Activated CD4-positive, alpha-beta T cell treated with anti-CD3 and anti-CD28 coated beads, Interleukin-2, amount 50 U/mL, for 4 hours (primary cell): ENCODE measurements around the gene PAPPA.

Source experiments
- DNase-seq, 2 experiments: peaks; one replicate each; pipeline ENCODE4 v3.0.0-alpha.2; 2020

Gene PAPPA

DNA sequence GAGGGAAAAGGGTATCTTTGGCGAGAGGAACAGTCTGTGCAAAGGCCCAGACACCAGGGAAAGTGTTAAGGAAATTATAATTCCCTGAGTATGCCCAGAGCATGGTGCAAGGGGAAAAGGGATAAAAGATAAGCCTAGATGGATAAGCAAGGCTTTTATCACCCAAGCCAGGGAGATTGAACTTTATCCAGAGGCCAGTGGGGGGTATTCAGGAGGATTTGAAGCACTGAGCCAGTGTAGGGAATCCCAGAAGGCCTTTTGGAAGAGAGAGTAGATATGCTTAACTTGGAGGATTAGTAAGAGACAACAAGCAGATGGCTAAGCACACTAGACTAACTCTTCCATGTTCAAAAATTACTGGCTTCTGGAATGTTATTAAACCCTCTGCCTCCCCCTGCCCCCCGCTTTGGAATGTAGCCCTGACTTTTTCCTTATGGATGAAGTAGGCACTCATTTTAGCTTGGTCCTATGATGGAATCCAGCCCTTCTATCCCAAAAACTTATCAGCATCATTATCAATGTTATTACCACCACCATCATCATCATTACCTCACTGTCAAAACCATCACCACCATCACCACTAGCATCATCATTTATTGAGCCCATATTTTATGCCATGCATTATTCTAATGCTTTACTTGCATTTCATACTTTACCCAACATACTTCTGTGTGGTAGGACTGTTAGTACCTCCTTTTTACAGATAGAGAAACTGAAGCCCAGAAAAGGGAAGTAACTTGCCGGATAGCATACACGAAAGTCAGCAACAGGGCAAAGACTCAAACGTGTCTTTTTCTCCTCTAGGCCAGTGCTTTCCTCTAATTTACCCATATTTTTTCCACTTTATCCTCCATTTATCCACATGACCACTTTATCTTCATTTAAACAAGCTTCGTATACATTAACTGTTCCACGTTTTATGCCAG, 237.0 kb downstream of the PAPPA start:
- DNase-seq, result no peak

DNA sequence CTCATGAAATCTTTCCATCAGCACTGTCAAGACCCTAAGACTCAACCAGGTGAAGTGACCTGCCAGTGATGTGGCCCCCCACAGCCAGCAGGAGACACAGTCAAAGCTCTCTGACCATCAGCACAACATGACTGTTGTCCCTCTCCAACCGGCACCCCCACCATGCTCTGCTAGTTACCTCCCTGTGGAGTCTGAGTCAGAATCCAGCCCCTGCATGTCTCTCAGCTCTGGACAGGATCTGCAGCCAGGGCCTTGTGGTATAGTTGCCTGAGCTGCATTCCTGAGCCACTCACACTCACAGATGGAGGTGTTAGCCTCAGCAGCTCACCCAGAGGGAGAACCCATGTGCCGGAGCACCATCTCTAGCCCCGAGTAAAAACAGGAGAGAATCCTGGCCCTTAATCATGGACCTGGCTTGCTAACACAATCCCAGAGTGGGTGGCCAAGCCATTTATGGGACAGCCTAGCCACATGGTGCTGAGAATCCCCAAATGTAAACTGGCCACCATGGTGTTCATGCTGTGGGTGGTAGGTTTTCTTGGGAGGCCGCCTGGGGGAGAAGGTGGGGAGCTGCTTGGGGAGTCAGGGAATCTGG, 237.8 kb downstream of the PAPPA start:
- DNase-seq, result no peak

DNA sequence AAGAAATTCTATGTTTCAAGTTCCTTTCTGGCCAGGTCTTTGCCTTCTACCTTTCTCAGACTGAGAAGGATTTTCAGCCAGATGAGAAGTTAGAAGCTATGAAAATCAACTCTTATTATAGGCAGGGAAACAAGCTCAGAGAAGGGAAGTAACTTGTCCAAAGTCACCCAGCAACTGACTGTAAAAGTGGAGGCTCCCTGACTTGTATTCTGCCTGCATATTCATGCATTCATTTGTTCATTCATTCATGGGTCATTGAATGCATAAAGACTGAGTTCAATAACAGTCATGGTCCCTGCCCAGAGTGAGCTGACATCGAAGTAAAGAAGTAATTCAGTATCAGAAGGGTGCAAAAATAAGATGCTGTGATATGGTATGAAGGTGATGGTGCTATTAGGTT, 239.6 kb downstream of the PAPPA start:
- DNase-seq, result no peak

DNA sequence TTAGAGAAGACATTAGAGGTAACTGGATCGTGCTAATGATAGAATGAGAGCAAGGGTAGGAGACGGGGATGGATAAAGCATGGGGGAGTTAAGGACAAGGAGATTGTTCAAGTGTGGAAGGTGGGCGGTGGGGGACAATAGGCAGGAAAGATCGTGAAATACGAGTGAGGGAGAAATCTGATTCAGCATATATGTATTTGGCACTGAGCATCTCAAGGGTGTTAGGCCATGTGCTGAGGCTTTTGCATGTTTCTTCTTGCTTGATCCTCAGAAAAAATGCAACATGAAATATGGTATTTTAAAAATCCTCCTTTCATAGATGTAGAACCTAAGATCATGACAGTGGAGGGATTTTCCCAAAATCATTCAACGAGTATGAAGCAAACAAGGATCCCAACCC, 240.5 kb downstream of the PAPPA start:
- no peak for DNase-seq

DNA sequence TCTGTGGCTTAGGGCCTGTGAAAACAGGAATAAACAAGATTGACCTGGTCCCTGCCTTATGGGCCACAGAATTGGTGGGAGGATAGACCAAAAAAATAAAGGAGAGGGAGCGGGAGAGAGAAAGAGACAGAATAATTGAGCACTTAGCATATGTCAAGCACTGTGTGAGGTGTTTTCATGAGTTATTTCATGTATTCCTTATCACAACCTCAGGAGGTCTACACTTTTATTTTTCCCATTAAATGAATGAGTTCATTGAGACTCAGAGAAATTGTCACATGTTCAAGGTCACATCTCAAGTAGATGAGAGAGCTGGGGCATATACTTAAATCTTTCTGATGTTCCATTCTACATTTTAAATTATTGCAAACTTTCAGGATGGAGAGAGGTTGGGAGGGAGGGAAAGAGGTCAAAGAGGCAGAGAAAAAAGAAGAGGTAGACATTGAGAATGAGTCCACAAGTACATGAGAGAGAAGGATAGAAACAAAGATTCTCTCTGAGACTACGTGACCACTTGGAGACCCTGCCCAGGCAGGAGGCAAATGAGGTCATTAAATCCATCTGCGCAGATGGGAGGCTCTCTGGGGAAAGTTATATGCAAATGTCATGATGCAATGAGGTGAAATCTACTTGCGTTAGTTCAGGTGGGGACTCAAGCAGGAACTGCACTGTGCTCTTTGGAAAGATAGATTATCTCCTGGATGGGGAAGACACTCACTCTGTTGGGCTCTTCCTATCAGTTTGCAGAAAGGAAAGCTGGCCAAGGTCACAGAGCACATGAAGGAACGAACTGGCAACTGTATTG, 241.5 kb downstream of the PAPPA start:
- DNase-seq, result no peak

DNA sequence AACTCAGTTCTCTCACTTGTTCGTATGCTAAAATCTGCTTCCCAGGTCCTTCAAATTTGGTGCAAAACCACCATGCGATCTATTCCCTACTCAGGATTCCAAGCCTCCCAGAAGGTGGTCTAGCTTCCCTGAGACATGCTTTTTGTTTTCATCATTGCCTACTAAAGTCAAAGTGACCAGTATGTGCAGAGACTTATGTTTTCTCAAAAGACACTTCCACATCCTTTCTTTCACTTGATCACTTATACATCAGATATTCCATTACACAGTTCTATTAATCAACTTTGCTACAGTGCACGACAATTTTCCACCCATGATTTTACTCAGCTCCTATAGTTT, 242.1 kb downstream of the PAPPA start:
- DNase-seq, result no peak

DNA sequence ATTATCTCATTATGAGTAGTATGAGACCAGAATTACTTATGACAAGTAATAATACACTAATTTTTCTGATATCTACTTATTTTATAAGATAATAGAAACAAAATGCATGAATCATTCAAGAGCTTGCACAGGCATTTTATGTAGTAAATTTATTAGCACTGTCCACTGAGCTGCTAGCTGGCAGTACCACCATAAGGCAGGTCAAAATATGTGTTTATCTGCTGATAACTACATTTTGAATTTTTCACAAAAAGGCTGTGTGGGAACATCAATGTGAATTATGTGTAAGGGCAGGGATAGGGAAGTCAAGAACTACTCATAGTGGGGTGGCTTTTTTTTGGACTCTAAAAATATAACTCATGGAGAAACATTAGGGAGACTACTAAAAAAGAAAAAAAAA, 249.6 kb downstream of the PAPPA start:
- DNase-seq, result no peak

DNA sequence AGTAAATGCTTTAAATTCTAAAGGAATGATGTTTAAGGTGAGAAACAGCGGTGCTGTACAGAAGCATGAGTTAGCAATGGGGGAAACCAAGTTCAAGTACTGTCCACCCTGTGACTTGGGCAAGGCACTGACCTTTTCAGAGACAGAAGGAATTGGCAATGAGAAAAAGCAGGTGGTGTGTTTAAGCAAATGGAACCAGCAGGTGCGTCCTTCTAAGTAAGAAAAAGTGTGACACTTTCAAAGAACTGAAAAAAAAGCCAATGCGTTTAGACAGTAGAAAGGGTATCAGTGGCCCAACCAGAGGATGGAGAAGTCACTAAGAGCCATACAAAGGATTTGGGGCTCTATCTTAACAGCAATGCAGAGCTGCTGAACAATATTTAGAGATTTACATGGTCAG, 250.6 kb downstream of the PAPPA start:
- no peak for DNase-seq

DNA sequence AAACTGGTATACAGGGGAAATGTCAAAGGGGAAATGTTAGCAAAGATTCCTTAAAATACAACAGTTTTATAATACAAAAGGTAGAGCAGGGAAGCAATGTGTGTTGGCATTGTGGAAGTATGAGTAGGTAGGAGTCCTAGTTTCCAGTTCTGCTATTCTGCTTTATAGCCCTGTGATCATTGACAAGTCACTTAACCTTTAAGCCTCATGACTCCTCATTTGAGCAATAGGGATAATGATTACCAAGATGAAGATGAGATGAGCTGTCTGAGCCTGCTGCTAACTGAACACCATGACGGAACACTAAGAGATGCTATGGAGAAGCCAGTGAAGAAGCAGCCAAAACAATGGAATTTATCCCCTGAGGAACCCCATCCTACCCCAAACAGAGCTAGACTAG, 251.7 kb downstream of the PAPPA start:
- no peak for DNase-seq

DNA sequence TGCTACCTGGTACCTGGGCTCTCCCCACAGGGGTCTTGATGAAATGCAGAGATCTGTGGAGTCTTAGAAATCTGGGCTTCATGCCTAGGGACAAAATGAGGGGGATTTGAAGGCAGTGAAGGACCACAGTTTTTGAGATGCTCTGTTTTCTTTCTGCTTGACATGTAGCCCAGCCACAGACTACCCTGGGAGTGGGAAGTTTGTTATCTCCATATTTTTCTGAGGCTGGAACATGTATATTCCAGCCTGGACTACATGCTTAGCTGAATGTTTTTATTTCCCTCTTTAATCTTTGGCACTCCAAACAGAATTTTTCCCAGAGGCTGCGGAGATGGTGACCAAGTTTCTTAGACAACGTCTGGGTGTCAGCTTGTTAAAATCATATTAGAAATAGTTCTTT, 252.9 kb downstream of the PAPPA start:
- no peak for DNase-seq

DNA sequence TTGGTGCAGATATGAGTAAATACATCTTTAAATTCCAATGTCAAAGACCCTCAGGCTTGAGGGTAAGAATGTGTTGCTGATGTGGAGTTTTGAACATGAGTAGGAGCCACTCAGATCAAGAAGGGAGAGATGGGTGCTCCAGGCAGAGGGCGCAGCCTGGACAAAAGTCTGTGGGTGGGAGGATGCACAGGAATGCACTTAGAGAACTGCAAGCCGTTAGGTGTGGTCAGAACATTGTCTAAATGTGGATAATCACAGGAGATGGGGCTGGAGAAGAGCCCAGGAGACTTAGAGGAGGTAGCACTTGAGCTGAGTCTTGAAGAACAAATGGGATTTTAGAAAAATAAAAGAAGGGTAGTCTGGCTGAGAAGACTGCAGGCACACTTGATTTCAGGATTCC, 255.5 kb downstream of the PAPPA start:
- no peak for DNase-seq

DNA sequence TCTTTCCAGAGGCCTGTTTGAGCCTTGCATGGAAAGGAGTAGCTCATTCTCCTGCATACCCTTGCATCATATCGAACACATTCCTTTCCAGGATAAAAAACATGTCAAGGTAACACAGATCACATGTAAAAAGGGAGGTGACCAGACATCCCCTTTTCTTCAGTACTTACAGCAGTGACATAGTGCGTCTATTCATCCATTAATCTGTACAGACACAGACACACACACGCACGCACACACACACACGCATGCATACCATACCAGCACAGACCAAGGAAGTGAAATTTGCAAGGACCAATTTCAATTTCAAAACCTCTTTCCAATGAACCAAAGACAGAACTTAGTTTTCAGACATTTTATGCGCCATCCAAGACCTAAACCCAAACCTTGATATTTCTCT, 256.0 kb downstream of the PAPPA start:
- DNase-seq, result no peak

DNA sequence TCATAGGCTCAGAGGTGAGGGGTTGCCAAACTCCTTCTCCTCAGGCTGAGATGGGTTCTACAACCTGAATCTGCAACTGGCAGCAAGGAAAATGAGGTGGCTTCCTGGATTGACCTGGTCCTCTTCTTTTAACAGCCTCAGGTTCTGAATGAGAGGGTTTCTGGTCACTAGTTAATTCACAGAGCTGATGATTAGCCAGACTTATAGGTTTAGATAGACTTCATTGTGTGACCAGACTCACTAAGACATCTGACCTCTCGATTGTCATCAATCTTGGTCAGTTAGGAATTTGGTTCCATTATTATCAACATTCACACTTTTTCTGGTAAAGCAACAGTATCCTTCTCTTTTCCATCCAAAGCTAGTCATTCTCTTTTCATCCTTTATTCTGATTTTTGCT, 257.9 kb downstream of the PAPPA start:
- DNase-seq, result no peak

DNA sequence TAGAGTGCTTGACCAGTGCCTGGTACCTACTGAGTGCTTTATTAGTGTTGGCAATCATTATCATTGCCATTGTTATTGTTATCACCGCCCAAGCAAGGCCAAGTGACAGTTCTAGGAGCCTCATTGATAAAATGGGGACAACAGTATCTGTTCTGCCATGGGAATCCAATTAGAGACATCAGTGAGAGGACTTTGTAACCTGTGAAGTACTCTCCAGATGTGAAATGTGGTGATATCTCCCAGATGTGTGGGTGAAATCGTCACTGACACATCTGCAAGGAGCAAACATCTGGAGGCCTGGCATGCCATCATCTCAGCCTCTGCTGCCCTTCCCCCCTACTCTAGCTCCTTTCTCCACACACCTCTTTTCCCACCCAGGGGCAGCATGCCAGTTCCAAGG, 260.8 kb downstream of the PAPPA start:
- DNase-seq, result no peak

DNA sequence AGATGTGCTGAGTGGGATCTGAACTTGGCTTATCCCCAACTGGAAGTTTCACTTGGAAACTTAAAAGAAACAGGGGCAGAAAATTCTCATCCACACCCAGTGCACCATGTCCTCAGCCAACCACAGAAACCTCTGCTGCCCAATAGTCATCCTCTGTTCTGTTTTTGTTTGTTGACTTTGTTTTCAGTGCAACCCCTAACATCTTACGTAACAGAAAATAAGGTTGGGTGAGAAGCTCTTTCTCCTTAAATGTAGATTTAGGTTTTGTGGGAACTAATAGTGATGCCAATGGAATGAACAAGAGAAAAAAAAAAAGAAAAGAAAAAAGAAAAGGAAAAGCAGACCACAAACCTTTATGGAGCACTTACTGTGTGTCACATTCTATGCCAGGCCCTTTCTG, 262.8 kb downstream of the PAPPA start:
- no peak for DNase-seq

DNA sequence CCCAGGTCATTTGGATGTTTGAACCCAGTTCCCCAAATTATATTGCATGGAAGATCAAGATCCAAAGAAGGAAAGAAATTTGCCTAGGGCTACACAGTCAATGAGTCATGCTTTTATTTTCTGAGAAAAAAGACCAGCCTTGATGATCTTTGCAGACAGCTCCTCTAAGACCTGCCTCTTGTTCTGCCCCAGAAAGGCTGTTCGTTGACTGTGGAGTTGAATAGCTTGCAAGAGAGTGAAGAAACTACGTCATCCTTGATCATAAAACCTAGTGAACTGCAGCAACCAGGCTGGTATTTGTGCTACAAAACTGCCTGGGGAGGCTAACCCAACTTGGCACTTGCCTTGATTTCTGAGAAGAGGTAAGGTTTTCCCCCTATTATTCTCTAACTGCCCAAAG, 263.9 kb downstream of the PAPPA start:
- no peak for DNase-seq

DNA sequence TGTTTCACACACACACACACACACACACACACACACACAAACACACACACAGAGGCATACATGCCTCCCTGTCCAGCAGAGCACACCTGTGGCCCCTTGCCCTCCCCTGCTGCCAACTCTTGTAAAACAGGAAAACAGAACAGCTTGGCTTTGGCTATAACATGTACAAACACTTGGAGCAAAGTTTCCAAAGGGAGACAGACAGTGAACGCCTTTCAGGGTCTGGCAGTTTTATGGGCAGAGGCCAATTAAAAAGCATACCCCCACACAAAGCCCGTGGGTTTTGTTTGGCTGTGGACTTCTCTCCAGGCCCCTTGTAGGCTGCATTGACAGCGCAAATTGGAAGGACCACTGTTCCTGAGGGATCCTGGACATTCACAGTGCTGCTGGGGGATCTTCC, 265.6 kb downstream of the PAPPA start:
- DNase-seq, result no peak

DNA sequence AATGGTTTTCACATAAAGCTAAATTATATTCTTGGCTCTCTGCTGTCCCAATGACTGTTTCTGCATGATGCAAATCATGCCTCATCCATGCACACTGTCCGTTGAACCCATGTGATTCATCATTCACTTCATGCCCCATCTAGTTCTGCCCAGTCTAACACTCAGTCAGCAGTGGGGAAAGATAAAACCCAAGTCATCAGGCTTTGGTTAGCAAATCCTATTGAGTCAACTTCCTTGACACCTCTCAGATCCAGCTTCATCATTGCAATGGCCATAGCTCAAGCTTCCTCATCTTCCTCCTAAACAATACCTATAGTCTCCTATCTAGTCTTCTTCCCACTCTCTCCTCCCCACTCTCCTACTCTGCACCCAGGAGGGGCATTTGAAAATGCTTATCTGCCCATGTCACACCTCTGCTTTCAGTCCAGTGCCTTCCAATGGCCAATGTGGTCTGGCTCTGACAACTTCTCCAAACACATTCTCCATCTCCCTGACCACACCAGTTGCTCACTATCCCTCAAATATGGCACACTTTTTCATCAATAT, 267.5 kb downstream of the PAPPA start:
- DNase-seq, result no peak

DNA sequence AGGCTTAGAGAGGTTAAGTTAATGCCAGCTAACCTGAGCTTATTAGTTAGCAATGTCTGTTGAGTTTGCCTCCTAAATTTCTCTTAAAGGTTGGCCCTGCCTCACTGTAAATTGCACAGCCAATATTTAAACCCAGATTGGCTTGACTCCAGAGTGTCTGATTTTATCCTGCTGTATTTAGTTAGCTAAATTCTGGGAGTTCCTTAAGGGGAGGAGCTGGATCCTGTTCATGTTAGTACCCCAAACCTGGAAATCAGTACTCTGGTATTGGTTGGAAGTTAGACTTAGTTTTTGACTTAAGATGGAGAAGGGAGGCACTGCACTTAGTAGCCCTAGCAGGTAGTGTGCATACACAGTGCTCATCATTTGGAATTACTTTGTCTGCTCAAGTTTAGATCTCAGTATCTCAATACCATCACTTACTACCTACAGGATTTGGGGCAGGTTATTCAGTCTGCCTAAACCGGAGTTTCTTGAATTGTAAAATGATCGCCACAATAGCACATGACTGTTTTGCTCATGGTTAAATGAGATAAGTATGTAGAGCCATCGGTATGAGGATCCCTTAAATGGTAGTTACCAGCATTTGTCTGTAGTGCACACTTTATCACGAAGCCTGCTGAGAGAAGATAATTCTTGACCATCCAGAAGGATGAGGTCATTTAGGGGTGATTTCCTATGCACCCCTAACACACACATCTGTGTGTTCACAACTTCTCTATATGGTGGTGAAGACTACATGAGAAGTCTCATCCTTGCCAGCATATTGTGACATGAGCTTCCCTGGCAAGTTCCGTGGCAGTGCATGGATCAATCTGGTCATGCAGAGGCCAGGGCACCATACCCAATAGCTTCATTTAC, 268.8 kb downstream of the PAPPA start:
- DNase-seq, result no peak

DNA sequence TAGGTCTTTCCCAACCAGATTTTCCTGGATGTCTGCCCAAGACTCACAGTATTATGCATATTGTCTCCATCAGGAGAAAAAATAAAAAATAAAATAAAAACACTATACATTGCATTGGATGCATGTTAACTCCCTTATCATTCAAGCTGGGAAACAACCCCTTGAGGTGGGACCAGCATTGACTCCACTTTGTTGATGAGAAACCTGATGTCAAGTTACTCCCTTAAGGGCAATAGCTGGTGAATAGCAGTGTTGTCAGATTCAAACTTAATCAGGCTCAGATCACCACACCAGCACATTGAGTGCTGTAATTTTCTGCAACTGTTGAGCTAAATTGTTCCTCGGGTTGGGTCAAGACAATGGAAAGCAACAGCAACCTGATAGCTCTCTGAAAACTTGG, 269.6 kb downstream of the PAPPA start:
- no peak for DNase-seq

DNA sequence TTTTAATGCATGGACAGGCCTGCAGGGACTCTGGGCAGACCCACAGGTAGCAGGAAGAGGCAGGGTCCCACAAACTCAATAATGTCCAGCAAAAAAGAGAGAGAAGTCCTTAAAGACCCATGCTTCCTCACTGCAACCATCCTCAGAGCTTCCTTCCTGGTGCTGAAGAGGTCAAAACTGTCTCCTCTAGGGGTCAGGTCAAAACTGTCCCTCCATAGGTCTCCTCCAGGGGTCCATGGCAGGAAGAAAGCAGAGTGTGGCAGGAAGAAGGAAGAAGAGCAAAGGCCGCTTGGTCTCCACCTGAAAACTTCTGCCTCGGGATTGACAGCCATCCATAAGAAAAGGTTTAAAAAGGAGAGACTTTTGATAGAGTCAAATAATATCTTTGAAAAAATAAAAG, 271.7 kb downstream of the PAPPA start:
- DNase-seq, result no peak

DNA sequence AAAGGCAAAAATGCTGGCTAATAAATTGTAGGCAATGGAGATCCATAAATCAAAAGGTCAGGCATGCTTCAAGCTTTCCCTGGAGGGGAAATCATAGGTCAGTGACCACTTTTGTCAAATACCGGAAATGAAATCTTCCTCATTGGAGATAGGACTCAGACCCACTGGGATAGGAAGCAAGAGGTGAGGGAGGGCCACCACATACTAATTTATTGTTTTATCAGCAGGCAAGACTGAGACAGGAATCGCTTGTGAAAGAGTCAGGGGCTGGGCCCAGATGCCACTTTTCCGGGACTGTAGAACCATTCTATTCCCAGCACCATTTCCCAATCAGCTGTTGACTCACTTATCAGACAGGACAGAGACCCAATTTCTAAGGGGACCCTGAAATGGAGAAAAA, 277.3 kb downstream of the PAPPA start:
- no peak for DNase-seq

DNA sequence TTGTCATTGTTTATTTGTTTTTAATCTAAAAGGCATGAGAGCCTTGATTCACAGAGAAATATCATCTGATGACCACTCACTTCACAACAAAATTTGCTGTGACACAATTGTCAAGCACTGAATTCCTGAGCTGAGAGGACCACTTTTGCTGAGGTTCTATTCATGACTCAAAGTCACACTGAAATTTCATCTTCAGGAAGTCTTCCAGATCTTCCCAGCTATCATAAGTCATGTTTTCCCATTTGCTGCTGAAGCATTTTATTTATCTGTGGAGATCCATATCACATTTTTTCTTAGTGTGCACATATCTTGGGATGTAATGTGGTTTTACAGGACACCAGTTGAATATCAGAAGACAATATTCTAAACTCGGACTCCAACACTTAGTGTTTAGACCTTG, 278.5 kb downstream of the PAPPA start:
- no peak for DNase-seq
